Skeletal muscle satellite cell (primary cell): ENCODE results near the gene BLM.
"Not testable (repeated sequence)": the region's sequence is repeated elsewhere in the genome, so short reads cannot be mapped to it uniquely, and the experiment has no call there.

ENCODE experiments used
- H3K27me3 ChIP-seq: 2 replicates; pipeline ENCODE4 v1.7.0; 2013; ENCODE audit warnings: low read length; ENCODE audit not compliant: control insufficient read depth, insufficient read depth
- H3K36me3 ChIP-seq: 2 replicates; pipeline ENCODE4 v1.7.0; 2013; ENCODE audit warnings: mild to moderate bottlenecking, control low read depth, low read length; ENCODE audit not compliant: insufficient read depth
- H3K4me1 ChIP-seq: 2 replicates; pipeline ENCODE4 v1.7.0; 2013; ENCODE audit warnings: low read length; ENCODE audit not compliant: control insufficient read depth, insufficient read depth
- H3K4me2 ChIP-seq: 2 replicates; pipeline ENCODE4 v1.7.0; 2013; ENCODE audit warnings: mild to moderate bottlenecking, low read length
- H3K4me3 ChIP-seq: 2 replicates; pipeline ENCODE4 v1.7.0; 2013; ENCODE audit warnings: low read length
- H3K9ac ChIP-seq: 2 replicates; pipeline ENCODE4 v1.7.0; 2013; ENCODE audit warnings: mild to moderate bottlenecking, low read depth, low read length, moderate library complexity
- H3K9me3 ChIP-seq: replicated peaks from 2 replicates; pipeline ENCODE4 v1.7.0; 2013; ENCODE audit warnings: mild to moderate bottlenecking, control low read depth, low read length

BLM gene

DNA sequence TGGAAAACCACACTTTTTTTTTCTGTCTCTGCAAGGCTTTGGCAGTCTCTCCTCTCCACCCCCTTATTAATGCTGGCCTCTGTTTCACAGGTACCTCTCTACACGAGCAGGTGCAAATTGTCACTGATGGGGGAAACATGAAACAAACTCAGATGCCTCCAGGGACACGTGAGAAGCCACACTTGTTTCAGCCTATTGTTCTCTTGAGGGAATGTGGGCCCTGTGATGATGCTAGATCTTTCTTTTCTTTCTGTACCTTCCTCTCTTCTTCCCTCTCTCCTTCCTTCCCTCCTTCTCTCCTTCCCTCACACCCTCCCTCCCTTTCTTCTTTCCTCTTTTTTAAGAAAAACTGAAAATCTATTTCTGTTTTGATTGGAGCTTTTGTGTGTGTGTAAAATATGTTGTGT, 5.7 kb upstream of the BLM start:
- H3K9ac ChIP-seq = no peak overlapping the region
- H3K27me3 ChIP-seq = no peaks in the 10 kb centered on the region
- no peak overlapping the region for H3K4me2 ChIP-seq
- no peaks in the 10 kb centered on the region for H3K9me3 ChIP-seq
- no peak overlapping the region for H3K4me3 ChIP-seq
- H3K4me1 ChIP-seq = no peaks in the 10 kb centered on the region
- H3K36me3 ChIP-seq = no peaks in the 10 kb centered on the region

DNA sequence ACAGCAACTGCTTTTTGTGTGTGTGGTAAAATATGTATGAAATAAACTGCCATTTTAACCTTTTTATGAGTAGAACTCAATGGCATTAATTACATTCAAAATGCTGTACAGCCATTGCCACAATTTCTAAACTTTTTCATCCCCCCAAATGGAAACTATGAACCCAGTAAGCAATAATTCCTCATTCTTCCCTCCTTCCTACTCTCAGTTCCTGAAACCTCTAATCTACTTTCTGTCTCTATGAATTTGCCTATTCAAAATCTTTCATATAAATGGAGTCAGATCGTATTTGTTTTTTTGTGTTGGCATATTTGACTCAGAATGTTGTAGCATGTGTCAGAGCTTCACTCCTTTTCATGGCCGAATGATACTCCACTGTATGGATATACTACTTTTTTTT, 5.3 kb upstream of the BLM start:
- no peaks in the 10 kb centered on the region for H3K9me3 ChIP-seq
- no peak overlapping the region for H3K4me3 ChIP-seq
- no peaks in the 10 kb centered on the region for H3K4me1 ChIP-seq
- H3K27me3 ChIP-seq = no peaks in the 10 kb centered on the region
- no peaks in the 10 kb centered on the region for H3K36me3 ChIP-seq
- H3K9ac ChIP-seq = no peak overlapping the region
- no peak overlapping the region for H3K4me2 ChIP-seq

DNA sequence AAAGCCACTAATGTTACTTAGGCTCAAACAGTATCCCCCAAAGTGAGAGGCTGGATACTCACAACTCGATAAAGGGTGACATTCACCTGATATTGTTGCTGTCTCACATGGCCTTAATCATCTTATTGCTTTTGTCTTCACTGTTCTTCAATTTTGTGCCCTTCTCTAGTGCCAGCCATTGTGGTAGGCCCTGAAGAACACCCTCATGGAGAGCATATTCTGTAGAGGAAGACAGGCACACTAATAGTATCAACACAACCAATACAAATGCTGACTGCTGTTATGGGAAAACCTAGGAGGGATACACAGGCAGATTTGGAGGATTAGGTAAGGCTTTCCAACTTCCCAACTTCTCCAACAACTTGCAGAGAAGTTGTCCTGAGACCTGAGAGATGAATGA, 4.1 kb upstream of the BLM start:
- H3K4me1 ChIP-seq = peaks cover 5% of the 10 kb centered on the region
- H3K27me3 ChIP-seq = no peaks in the 10 kb centered on the region
- H3K9ac ChIP-seq = no peak overlapping the region
- H3K4me2 ChIP-seq = no peak overlapping the region
- no peaks in the 10 kb centered on the region for H3K36me3 ChIP-seq
- no peaks in the 10 kb centered on the region for H3K9me3 ChIP-seq
- no peak overlapping the region for H3K4me3 ChIP-seq

DNA sequence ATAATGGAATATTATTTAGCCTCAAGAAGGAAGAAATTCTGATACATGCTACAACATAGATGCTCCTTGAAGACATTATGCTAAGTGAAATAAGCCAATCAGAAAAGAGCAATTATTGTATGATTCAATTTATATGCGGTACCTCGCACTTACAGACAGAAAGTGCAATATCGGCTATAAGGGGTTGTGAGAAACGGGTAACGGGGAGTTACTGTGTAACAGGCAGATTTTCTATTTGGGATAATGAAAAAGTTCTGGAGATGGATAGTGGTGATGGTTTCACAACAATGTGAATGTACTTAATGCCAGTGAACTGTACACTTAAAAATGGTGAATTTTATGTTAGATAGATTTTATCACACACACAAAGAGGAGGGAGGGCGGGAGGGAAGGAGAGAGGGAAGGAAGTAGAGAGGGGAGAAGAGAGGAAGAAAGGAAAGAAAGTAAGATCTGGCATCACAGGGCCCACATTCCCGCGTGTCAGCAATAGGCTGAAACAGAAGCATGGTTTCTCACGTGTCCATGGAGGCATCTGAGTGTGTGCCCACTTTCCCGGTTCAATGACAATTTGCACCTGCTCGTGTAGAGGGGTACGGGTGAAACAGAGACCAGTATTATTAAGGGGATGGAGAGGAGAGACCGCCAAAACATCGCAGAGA, 700 bp upstream of the BLM start:
- Histone ChIP-seq H3K36me3 (no peaks in the 10 kb centered on the region), H3K9ac (peak overlapping the region; percentile 85), H3K4me1 (peaks cover 7% of the 10 kb centered on the region)

DNA sequence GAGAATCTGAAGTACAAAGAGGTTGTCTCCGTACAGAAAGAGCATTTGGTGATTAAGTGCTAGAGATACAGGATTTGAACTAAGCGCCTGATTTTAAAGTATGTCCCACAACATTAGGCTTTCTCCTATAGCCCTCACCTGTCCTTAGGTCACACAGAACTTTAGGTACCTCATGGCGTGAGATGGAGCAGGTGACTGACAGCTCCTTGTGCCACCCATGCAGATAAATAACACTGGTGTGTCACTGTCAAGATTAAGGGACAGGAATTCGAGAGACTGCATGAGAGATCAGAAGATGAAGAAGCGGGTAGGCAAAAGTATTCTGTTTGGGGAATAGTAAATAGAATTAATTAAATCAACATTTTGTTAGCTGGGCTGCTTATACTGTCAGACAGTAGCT, 1.1 kb downstream of the BLM start:
- H3K4me3 ChIP-seq = peak overlapping the region; percentile 79
- H3K4me2 ChIP-seq = peak overlapping the region; percentile 96
- no peaks in the 10 kb centered on the region for H3K36me3 ChIP-seq
- no peaks in the 10 kb centered on the region for H3K9me3 ChIP-seq
- no peaks in the 10 kb centered on the region for H3K27me3 ChIP-seq
- peak overlapping the region; percentile 80 for H3K9ac ChIP-seq
- peaks cover 7% of the 10 kb centered on the region for H3K4me1 ChIP-seq

More for the DNA sequence above, 700 bp upstream of the BLM start:
- Histone ChIP-seq H3K9me3 (no peaks in the 10 kb centered on the region), H3K27me3 (no peaks in the 10 kb centered on the region), H3K4me3 (peak overlapping the region; percentile 79), H3K4me2 (peak overlapping the region; percentile 87)

DNA sequence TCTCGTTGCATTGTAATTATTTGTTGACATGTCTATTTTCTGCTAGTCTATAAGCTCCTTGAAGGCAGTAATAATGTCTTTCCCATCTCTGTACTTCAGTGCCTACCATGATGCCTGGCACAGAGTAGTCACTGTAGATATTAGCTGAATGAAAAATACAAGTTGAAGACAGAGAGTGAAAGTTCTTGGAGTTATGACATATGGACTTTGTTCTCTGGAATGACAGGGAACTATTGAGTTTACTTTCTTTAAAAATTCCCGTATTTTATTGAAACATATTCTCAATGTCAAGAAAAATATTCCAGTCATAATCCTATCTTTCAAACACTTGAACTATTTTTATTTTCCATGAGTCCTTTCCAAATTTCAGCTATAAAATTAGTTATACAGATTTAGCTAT, 3.0 kb downstream of the BLM start:
- H3K9ac ChIP-seq = no peak overlapping the region
- no peak overlapping the region for H3K4me3 ChIP-seq
- H3K36me3 ChIP-seq = no peaks in the 10 kb centered on the region
- no peaks in the 10 kb centered on the region for H3K9me3 ChIP-seq
- H3K4me1 ChIP-seq = peaks cover 7% of the 10 kb centered on the region
- H3K4me2 ChIP-seq = no peak overlapping the region
- no peaks in the 10 kb centered on the region for H3K27me3 ChIP-seq

DNA sequence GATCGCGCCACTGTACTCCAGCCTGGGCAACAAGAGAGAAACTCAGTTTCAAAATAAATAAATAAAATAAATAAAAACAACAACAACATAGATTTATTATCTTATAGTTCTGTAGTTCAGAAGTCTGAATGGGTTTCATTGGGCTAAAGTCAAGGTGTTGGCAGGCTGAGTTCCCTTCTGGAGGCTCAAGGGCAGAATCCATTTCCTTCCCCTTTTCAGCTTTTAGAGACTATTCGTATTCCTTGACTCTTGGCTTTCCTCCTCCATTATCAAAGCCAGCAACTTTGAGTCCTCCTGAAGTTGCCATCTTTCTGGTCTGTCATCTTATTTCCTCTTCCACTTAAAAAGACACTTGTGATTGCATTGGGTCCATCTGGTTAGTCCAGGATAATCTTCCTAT, 12.1 kb downstream of the BLM start:
- no peaks in the 10 kb centered on the region for H3K9me3 ChIP-seq
- no peaks in the 10 kb centered on the region for H3K36me3 ChIP-seq
- H3K27me3 ChIP-seq = no peaks in the 10 kb centered on the region
- H3K9ac ChIP-seq = no peak overlapping the region
- no peak overlapping the region for H3K4me3 ChIP-seq
- H3K4me1 ChIP-seq = no peaks in the 10 kb centered on the region
- H3K4me2 ChIP-seq = no peak overlapping the region

DNA sequence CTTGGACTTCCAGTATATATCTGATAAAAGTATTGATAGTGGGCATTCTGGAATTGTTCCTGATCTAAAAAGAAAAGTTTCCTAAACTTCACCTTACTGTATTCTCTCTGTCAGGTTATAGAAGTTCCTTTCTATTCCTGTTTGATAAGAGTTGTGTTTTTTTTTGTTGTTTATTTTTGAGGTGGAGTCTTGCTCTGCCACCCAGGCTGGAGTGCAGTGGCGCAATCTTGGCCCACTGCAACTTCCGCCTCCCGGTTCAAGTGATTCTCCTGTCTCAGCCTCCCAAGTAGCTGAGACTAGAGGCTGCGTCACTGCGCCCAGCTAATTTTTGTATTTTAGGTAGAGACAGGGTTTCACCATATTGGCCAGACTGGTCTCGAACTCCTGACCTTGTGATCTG, 13.1 kb downstream of the BLM start:
- no peaks in the 10 kb centered on the region for H3K9me3 ChIP-seq
- no peak overlapping the region for H3K4me3 ChIP-seq
- H3K9ac ChIP-seq = no peak overlapping the region
- H3K36me3 ChIP-seq = no peaks in the 10 kb centered on the region
- no peaks in the 10 kb centered on the region for H3K27me3 ChIP-seq
- H3K4me2 ChIP-seq = no peak overlapping the region
- no peaks in the 10 kb centered on the region for H3K4me1 ChIP-seq

DNA sequence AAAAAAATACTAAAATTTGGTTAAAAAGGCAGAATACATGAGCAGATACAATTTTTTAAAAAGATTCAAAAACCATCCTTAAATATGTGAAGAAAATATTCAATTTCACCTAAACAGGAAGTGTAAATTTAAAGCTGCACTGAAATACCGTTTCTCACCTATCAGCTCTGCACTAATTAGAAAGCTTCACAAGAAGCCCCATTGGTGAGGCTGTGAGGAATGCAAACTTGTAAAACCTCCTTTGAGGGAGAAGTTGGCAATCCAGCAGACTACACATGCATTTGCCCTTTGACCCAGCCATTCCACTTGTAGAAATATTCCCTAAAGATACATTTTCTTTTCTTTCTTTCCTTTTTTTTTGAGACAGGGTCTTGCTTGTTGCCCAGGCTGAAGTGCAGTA, 18.8 kb downstream of the BLM start:
- H3K9me3 ChIP-seq = no peaks in the 10 kb centered on the region
- no peak overlapping the region for H3K4me3 ChIP-seq
- no peaks in the 10 kb centered on the region for H3K27me3 ChIP-seq
- no peaks in the 10 kb centered on the region for H3K4me1 ChIP-seq
- no peaks in the 10 kb centered on the region for H3K36me3 ChIP-seq
- H3K4me2 ChIP-seq = no peak overlapping the region
- no peak overlapping the region for H3K9ac ChIP-seq

DNA sequence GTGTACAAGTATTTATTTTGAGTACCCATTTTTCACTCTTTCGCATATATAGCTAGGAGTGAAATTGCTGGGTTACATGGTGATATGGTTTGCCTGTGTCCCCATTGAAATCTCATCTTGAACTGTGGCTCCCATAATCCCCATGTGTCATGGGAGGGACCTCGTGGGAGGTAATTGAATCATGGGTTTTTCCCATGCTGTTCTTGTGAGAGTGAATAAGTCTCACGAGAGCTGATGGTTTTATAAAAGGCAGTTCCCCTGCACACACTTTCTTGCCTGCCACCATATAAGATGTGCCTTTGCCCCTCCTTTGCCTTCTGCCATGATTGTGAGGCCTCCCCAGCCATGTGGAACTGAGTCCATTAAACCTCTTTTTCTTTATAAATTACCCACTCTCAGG, 23.4 kb downstream of the BLM start:
- H3K9ac ChIP-seq, H3K27me3 ChIP-seq, H3K36me3 ChIP-seq, H3K4me1 ChIP-seq, H3K9me3 ChIP-seq, H3K4me2 ChIP-seq, H3K4me3 ChIP-seq: not testable (repeated sequence)

DNA sequence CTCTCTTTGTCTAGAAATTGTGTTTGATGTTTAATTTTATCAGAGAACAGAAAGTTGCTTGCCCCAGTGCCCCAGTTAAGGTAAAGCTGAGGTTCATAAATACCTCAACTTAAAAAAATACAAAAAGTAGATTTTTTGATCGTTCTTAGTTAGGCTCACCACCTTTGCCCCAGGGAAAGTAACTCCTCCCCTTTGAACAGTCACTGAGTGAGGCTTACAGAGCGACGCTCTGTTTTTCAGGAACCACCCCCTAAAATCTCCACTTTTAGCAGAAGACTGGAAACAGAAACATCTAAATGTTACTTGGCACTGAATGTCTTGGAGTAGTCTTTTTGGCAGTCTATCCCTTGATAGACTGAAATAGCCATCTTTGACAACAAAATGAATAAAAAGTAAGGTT, 24.9 kb downstream of the BLM start:
- Histone ChIP-seq H3K4me3 (no peak overlapping the region), H3K4me2 (no peak overlapping the region), H3K36me3 (no peaks in the 10 kb centered on the region), H3K9ac (no peak overlapping the region), H3K27me3 (no peaks in the 10 kb centered on the region), H3K9me3 (no peaks in the 10 kb centered on the region), H3K4me1 (no peaks in the 10 kb centered on the region)

DNA sequence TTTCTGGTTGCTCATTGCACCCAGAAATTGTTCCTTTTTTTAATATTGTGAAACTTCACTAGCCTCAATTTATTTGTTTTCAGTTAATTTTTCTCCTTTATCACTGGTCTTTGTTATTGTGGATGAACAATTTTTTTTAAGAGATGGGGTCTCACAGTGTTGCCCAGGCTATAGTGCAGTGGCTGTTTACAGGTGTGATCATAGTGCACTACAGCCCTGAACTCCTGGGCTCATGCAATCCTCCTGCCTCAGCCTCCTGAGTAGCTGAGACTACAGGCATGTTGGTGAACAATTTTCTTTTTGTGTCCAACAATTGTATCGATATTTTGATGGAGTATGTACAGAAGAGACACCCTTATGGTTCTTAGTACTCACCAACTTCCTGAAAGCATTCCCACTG, 26.3 kb downstream of the BLM start:
- no peaks in the 10 kb centered on the region for H3K9me3 ChIP-seq
- no peak overlapping the region for H3K4me3 ChIP-seq
- no peaks in the 10 kb centered on the region for H3K4me1 ChIP-seq
- no peaks in the 10 kb centered on the region for H3K36me3 ChIP-seq
- no peaks in the 10 kb centered on the region for H3K27me3 ChIP-seq
- H3K4me2 ChIP-seq = no peak overlapping the region
- no peak overlapping the region for H3K9ac ChIP-seq
